ENCODE data around the gene FRMD6. TPM values are rescaled to one million over a fixed set of nuclear protein-coding genes. Genes with fewer than 3 reads are reported as not detected.

The FRMD6 gene
- total RNA-seq, 6 donors from 2014 or later = 4.9 to 21.0 (median 10.5) TPM

- Histone ChIP-seq H3K4me3 (no peak overlapping the region), H3K36me3 (no peaks in the 10 kb centered on the region), H3K27me3 (no peaks in the 10 kb centered on the region), H3K9me3 (no peaks in the 10 kb centered on the region), H3K4me1 (no peaks in the 10 kb centered on the region), H3K27ac (no peak overlapping the region)
- DNase-seq = no peak
- no peak for ATAC-seq (ENCODE audit: low FRiP score in 2 of 2)
- WGBS, 2 donors = 87 to 88% methylated on average over 5 of the region's 5 CpGs
- TF ChIP-seq EP300 (IDR thresholded peaks at IDR 0.05) (no peak), POLR2A (IDR thresholded peaks at IDR 0.05) (no peak), POLR2AphosphoS5 (IDR thresholded peaks at IDR 0.05) (no peak), CTCF (IDR thresholded peaks at IDR 0.05) (no peak)
Observed at GRCh38 chr14:51644217-51644933, 7.3 kb upstream of the FRMD6 start.

- Histone ChIP-seq H3K4me3 (no peak overlapping the region), H3K4me1 (peaks cover 5 to 16% (median 9%) of the 10 kb centered on the region in 4 donors), H3K27me3 (no peaks in the 10 kb centered on the region), H3K36me3 (no peaks in the 10 kb centered on the region), H3K27ac (no peak overlapping the region), H3K9me3 (no peaks in the 10 kb centered on the region)
- TF ChIP-seq EP300 (IDR thresholded peaks at IDR 0.05) = no peak
- TF ChIP-seq POLR2A (IDR thresholded peaks at IDR 0.05) = no peak
- WGBS, 2 donors = 53 to 85% methylated on average over 2 of the region's 2 CpGs
- DNase-seq (no peak), ATAC-seq (ENCODE audit: low FRiP score in 2 of 2) (no peak)
Observed at GRCh38 chr14:51648296-51648695, 3.4 kb upstream of the FRMD6 start.

DNA sequence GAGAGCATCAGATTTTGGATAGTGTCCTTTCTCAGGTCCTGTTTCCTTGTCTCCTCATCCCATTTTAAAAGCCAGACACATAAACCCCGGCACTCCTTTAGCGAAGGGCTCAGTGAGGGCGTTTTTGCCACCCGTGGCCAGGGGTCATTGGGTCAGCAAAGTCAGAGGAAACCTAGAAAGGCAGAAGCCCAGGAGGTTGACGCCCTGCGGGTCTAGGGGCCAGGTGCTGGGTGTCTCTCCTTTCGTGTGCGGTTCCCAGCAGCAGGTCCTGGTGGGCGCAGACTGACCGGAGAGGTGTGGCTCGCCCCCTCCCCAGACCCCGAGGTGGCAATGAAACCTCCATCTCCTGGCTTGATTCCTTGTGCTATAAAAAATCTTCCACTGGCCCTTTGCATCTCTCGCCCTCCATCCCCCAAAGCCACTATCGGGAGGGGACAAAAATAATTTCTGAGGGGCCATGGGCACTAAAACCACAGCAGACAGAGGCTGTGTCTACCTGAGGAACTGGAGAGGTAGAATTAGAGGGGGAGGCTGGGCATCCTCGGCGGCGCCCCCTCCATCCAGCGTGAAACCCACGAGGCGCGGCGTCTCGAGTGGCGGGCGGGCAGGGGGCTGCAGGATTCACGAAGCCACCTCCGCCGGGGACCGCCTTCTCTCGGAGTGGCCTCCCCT is 858 bp upstream of the FRMD6 start:
- TF ChIP-seq POLR2A (IDR thresholded peaks at IDR 0.05) = peak in 1 of 4 donors; percentile 35
- TF ChIP-seq CTCF (IDR thresholded peaks at IDR 0.05) = no peak
- Histone ChIP-seq H3K4me3 (peak overlapping the region; percentile 79 to 93 (median 90)), H3K36me3 (no peaks in the 10 kb centered on the region), H3K4me1 (peaks cover 5 to 16% (median 9%) of the 10 kb centered on the region in 4 donors), H3K27me3 (no peaks in the 10 kb centered on the region), H3K27ac (peak overlapping the region; percentile 92 to 98 (median 95)), H3K9me3 (no peaks in the 10 kb centered on the region)
- ATAC-seq (ENCODE audit: low FRiP score in 2 of 2) (no peak), DNase-seq (no peak)
- 9 to 10% methylated on average over 10 to 15 of the region's 30 CpGs for WGBS, 2 donors

DNA sequence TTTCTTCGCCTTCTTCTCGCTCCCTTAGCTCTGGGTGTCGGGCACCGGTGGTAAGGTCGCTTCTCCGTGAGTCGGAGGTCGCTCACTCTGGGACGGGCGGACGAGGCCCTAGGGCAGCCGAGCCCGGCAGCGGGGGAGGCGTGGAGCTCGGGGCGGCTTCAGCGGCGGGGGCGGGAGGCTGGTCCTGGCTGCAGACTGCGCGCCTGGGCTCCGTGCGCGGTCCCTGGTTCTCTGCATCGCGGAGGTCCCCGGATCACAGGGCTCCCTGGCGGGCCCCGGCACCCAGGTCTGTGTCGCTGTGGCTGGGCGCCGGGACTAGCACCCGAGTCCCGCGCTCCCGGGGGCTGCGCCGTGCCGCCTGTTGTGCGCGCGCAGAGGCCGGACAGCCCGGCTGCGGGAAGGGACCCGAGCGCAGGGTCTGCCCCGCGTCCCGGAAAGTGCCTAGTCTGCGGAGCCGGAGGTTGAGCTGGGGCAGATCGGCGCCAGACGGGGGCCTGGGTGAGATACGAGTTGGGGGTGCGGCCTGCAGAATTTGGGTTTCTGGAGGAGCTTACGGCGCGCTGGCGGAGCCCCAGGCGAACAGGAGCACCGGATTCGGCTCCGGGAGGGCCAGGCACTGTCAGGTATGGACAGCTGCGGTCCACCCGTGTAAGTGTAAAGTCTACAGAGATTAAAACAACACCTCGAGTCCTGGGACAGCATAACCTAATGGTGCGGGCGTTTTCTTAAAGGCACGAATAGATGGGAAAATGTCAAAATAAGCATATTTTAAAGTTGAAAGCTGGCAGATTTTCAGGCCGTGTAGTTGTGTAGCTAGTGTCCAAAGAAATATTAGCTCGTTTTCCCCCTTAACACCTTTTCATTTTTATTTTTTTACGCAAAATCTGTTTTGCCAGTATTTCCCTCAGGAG is 713 bp downstream of the FRMD6 start:
- TF ChIP-seq CTCF (IDR thresholded peaks at IDR 0.05) (peak in 2 of 6 experiments; percentile 12 to 33), POLR2AphosphoS5 (IDR thresholded peaks at IDR 0.05) (no peak)
- H3K4me3 ChIP-seq = peak overlapping the region; percentile 79 to 91 (median 88)
- no peaks in the 10 kb centered on the region for H3K36me3 ChIP-seq
- no peaks in the 10 kb centered on the region for H3K27me3 ChIP-seq
- ATAC-seq (ENCODE audit: low FRiP score in 2 of 2) (peak; percentile 52 to 72), DNase-seq (peak; percentile 23 to 92)
- H3K9me3 ChIP-seq = no peaks in the 10 kb centered on the region
- H3K4me1 ChIP-seq = peaks cover 5 to 16% (median 9%) of the 10 kb centered on the region in 4 donors
- H3K27ac ChIP-seq = peak overlapping the region; percentile 92 to 98 (median 95)
- WGBS, 2 donors = 1% methylated on average over 17 to 32 of the region's 75 CpGs

All from upper lobe of left lung (tissue), 6 donors.